GM10266 (cell line): ENCODE measurements around the gene TMEM82.

Experiments
- DNase-seq: peaks from one replicate; pipeline ENCODE4 v3.0.0; 2012; ENCODE audit errors: extremely low spot score
- TF ChIP-seq, protein P1 (sequence below): IDR thresholded peaks from 2 replicates; pipeline ENCODE4 v1.5.1; 2012; ENCODE audit warnings: mild to moderate bottlenecking, low read depth; ENCODE audit not compliant: control insufficient read depth, insufficient read depth; ENCODE audit errors: missing control alignments

TMEM82 gene

DNA sequence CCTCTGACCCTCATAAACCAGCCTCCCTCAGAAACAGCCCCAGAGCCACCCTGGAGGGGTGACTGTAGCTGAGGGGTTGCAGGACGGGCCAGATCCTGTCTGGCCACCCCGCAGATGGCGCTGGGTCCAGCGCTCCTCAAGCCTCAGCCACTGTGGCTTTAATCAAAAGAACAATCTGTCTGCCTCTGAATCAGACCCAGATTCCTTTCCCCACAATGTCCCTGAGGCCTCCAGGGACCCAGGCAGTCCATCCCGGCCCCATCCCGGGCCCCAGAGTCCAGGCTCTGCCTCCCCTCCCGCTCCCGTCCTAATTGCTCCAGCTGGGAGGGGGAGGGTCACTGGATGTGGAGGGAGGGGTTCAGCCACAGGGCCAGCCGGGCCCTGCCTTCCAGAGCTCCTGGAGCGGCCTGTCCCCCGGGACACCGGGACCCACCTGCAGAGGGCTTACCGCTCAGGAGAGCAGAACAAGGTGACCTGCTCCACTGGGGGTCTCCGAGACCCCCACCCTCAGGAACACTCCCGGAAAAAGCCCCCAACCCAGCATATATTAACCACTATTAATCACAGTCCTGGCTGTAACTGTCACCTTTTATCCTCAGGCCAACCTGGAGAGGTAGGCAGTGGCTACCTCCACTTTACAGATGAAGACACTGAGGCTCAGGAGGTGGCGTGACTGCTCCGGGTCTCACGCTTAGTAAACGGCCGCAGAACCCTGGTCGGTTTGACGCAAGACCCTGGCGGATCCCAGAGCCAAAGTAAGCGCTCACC, 15.5 kb downstream of the TMEM82 start:
- TF ChIP-seq, protein P1, sequence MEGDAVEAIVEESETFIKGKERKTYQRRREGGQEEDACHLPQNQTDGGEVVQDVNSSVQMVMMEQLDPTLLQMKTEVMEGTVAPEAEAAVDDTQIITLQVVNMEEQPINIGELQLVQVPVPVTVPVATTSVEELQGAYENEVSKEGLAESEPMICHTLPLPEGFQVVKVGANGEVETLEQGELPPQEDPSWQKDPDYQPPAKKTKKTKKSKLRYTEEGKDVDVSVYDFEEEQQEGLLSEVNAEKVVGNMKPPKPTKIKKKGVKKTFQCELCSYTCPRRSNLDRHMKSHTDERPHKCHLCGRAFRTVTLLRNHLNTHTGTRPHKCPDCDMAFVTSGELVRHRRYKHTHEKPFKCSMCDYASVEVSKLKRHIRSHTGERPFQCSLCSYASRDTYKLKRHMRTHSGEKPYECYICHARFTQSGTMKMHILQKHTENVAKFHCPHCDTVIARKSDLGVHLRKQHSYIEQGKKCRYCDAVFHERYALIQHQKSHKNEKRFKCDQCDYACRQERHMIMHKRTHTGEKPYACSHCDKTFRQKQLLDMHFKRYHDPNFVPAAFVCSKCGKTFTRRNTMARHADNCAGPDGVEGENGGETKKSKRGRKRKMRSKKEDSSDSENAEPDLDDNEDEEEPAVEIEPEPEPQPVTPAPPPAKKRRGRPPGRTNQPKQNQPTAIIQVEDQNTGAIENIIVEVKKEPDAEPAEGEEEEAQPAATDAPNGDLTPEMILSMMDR, result no peak
- DNase-seq, result no peak

DNA sequence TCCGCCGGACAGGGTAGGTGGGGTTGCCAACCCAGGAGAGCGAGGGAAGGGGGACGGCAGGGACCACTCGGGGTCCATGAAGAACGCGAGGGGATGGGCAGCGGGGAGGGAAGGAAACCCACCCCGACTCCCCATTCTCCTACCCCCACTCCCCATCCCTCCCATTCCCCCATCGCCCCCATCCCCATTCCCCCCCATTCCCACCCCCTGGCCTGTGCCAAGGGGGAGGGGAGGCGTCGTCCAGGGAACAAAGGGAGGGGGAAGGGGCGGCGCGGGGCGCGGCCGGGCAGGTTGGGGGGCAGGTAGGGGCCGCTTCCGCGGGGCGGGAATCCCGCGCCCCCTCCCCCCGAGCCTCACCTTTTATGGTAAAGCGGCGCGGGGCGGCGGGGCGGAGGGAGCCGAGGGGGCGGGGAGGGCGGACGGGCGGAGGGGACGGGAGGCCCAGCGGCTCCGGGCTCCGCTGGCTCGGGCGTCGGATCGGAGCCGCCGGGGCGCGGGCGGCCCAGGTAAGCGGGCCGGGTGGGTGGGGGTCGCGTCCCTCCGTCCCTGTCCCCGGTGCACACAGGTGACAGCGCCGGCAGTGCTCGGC, 16.1 kb downstream of the TMEM82 start, which contains the start of gene FBLIM1:
Gene FBLIM1 (plus strand): TSS at position 453 of the 589 bp plus-strand sequence. CDS start 6,189 bp downstream, outside the sequence.
- TF ChIP-seq, protein P1, result no peak
- no peak for DNase-seq

DNA sequence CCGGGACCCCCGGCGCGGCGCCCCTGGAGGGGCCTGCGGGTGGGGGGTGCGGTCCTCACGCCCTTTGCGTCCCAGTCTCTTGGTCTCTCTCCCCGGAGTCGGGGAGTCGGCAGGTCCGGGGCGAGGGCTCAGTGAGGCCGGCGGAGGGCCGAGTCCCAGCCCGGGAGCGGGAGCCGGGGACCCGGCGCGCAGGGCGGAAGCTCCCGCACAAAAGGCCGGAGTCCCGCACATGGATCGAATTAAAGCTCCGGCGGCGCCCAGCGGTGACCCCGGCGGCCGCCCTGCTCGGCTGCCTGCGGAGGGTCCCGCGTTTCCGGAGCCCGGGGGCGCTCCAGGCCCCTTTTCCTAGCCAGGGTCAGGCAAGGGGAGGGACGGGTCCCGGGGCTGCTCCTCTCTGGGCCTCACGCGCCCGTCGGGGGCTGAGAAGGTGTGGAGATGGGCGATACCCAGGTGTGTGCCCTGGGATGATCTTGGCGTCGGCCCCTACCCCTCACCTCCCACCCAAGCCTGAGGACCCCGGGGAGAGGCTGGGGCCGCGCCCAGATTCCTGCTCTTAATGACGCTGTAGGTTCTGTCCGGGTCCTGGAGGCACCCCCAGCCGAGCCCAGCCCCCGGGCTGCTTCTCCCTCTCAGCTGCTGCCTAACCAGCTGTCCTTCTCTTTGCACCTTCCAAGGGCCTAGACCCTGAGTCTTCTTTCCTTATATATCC, 16.8 kb downstream of the TMEM82 start:
- TF ChIP-seq, protein P1, result no peak
- no peak for DNase-seq

DNA sequence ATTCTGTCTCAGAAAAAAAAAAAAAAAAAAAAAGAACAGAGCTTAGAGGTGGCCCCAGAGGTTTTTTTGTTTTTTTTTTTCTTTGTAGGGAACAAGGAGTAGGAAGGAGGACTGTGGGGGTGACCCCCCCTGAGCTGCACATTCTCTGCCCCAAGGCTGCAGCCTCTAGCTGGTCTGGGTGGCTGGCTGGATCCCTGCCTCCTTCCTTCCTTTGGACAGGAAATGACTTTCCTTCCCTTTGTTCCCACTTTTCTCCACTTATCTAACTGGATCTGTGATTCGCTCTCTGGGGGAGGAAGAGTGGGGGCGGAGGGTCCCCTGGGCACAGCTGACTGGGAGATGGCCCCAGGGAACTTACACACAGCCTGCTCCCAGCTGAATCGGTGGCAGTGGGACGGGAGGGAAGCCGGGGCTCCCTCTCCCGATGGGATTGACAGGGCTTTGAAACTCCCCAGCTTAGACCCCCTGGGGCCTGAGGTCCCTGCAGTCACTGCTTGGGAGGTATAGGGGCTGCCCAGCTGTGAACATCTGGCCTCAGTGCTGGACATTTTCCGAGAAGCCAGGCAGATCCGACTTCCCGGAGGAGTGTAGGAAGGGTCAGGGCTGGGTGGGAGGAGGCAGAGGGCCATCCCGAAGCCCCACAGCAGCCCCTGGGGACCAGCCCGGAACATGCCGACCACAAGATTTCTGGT, 18.4 kb downstream of the TMEM82 start:
- TF ChIP-seq, protein P1, result no peak
- no peak for DNase-seq

DNA sequence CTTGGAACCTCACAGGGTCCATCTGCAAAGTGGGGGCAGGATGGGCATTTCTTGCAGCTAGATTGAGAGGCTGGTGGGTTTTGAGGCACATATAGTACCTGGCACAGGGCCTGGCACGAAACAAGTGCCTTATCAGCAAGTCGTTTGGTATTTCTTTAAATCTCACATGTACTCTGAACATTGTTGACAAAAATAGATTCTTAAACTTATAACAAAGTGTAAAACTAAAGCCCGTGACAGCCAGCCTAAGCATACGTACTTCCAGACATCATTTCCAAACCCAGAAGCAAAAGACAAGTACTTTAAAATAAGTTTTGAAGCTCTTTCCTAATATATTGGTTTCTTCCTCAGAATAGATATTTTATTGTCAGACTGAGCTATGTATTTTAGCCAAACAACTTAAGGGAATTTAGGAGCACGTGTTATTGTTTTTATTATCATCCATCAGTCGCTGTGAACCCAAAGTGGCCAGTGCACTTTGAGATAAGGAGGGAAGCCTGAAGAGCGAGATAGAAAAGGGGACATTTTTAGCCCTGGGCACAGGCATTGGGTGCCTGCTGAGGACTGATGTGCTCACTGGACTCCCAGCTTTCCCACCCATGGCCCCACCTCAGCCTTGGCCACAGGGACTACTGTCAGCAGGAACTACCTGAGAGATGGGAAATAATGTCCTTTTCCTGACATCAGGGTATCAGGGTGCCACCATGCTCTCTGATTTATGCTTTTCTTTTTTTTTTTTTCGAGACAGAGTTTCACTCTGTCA, 19.2 kb downstream of the TMEM82 start:
- TF ChIP-seq, protein P1, result no peak
- DNase-seq, result no peak

DNA sequence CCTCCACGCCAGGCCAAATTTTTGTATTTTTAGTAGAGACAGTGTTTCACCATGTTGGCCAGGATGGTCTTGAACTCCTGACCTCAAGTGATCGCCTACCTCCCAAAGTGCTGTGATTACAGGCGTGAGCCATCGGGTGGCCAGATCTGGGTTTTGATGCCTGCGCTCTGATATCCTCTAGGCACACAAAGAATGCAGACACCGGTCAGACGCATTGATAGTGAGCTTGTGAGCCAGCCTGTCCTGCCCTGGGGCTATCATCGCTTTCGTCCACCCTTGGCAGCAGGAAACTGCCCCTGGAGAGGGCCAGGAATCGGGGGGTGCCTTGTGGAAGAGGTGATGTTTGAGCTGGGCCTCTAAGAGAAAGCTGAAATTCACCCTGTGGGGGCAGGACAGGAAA, 20.2 kb downstream of the TMEM82 start:
- TF ChIP-seq, protein P1, result no peak
- DNase-seq, result no peak
